Hematopoietic multipotent progenitor cell (in vitro differentiated cells): Measurements from ENCODE around the gene MRPL54. TPM values are rescaled to one million over a fixed set of nuclear protein-coding genes. Genes with fewer than 3 reads are reported as not detected.
"Not testable (repeated sequence)": the region's sequence is repeated elsewhere in the genome, so short reads cannot be mapped to it uniquely, and the experiment has no call there.

Experiments
- DNase-seq, 3 donors: peaks; one replicate each; pipeline ENCODE4 v3.0.0-alpha.2; 2011 to 2015; ENCODE audit warnings: low read depth in 2 of 3, low spot score in 2 of 3
- small RNA-seq: library from RNA; depleted of rRNA; stranded (forward); fragments of <200 nt; gene quantifications from one replicate; pipeline ENCODE3, GENCODE V24; 2012
- total RNA-seq: library from RNA; depleted of rRNA; stranded (reverse); fragments of >200 nt; gene quantifications from one replicate; pipeline ENCODE4 v1.2.3, GENCODE V29; 2012

The MRPL54 gene
- total RNA-seq, 1 donor = 42.0 TPM

DNA sequence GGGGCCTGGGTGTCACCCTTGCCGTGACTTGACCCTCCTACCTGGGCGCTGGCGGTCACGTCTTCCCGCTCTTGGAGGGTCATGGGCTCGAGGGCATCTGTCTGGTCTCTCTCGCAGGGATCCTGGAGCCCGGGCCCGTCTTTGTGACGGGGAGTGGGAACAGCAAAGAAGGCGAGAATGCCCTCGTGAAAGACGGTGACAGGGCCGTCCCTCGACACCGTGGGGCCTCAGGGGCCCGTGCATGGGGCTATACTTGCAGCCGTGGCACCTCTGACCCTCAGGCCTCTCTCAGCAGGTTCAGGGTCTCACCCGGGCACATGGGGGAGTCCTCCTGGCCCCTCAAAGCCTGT, 44.6 kb downstream of the MRPL54 start:
- no peak for DNase-seq

DNA sequence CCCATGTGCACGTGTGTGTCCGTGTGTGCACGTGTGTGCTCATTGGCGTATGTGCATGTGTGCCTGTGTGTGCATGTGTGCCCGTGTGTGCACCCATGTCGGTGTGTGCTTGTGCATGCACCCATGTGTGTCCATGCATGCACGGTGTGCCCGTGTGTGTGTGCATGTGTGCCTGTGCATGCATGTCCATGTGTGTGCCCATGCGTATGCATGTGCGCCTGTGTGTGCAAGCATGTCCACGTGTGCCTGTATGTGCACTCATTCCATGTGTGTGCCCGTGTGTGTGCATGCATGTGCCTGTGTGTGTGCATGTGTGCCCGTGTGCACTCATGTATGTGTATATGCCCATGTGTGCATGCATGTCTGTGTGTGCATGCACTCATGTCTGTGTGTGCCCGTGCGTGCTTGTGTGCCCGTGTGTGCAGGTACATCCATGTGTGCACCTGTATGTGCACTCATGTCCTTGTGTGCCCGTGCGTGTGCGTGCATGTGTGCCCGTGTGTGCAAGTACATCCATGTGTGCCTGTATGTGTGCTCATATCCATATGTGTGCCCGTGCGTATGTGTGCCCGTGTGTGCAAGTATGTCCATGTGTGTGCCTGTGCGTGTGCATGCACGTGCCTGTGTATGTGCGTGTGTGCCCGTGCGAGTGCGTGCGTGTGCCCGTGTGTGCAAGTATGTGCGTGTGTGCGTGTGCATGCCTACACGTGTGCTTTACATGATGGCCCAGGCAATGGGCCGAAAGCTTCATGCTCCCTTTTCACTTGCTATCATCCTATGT, 45.3 kb downstream of the MRPL54 start:
- no peak for DNase-seq

DNA sequence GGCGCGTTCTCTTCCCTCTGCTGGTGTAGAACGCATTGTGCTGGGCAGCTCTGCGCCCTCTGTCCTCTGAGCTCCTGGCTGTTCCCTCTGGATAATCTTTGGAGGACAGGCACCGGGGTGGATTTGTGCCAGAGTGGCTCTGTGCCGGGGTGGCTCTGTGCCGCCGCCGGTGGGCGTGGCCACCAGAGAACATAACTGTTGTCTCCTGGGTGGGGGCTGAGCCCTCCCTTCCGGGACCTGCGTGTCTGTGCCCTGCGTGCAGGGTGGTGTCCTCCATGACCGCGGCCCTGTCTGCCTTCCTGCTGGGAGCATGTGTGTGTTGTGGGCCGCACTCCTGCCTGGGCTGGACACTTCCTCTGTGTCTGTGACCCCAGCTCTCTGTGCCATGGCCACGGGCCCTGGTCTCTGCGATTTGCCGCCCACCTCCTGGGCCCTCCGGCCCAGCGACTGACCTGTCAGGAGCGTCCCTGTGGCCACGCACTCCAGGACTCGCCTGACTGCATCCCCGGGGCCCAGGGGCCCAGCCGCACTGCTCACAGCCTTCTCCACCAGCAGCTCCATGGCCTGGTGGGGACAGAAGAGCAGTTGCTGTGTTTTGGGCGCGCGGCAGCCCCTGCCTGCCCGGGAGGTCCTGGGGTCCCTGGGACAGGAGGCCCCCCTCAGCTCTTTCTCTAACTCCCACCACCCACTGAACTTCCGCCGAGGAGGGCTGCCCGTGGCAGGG, 46.1 kb downstream of the MRPL54 start:
- no peak for DNase-seq

DNA sequence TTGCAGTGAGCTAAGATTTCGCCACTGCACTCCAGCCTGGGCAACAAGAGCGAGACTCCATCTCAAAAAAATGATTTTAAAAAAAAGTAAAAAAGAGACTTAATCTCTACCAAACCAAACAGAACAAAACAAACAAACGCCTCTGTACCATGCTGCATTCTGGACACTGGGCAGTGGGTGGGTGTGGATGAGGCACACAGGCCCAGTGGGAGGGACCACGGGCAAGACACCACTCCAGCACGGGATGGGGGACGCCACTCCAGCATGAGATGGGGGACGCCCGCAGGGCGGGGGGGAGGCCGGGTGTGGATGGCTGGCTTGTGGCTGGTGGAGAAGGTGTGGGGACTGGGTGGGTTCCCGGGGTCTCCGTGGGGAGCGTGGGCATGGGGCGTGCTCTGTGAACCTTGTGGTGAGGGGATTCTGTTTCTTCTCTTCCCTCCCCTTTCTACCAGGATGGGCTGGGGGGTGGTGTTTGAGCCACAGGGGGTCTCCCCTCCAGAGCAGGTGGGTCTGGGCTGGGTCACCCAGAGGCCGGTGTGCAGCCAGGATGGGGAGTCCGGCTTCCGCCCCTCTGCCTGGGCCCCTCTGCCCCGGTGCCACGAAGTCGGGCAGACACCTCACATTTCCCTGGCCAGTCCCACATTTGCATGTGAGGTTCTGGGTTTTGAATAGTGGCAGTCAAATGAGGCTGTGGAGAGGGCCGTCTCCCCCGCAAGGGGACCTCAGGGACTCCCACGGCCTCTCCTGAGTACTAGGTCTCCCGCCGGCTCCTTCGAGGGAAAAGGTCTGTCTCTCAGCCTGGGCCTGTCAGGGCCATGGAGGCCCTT, 47.6 kb downstream of the MRPL54 start:
- DNase-seq = no peak

DNA sequence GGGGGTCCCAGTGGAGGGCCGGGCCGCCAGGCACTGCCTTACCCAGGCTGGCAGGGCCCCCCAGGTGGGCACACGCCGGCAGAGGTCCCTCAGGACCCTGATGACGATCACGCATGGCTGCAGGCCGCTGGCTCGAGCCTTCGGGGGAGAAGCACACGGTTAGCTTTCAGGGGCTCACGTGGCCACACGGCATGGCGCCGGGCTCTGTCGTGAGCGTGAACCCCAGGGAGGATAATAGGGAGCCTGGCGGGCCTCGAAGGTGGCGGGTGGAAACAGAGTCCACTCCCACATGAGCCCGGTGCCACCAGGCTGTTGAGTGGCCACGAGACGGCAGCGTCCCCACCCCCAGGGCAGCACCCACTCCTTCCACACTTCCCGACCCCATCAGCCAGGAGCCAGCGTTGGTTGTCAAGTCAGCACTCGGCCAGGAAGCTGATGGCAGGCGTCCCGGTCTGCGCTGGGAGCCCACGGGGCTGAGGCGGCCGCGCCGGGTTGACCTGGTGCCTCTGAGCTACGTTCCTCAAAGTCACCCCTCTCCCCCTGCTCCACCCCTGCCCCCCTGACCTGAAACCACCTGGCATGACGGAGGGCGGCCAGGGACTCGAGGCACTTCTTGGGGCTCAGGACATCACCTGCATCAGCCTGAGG, 48.4 kb downstream of the MRPL54 start:
- no peak for DNase-seq

DNA sequence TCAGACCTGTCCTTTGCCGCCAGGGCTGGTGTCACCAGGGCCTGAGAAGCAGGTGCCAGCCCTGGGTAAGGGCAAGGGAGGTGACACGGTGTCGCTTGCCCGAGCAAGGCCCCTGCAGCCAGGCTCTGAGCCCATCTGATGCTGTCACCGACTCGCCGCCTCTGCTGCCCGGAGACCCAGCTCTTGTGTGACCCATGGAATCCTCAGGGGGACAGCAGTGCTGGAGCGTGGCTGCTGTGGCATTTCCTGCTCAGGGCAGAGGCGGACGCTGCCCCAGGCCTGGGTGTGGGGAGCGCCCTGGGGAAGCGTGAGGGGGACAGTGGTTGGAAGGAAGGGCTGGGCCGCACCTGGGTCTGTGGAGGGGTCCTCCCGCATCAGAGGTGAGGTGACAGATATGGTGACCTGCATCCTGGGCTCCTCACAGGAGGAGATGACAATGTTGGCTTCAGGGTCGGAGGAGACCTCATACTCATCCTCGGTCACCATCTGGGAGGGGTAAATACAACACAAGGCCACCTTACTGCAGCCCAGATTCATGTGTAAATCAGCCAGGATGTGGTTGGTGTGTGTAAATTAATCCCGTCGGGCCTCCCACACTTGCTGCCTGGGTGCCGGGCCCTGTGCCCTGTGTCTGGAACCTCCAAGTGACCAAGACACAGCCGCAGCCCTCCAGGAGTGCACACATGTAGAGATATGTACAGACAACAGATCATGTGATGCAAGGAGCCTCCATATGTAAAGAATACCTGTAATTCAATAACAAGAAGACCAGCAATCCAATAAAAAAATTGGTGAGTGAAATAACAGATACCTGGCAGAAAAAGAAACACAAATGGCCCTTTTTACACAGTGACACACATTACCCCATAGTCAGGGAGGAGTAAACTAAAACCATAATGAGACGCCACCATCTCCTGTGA, 51.3 kb downstream of the MRPL54 start:
- DNase-seq = no peak

DNA sequence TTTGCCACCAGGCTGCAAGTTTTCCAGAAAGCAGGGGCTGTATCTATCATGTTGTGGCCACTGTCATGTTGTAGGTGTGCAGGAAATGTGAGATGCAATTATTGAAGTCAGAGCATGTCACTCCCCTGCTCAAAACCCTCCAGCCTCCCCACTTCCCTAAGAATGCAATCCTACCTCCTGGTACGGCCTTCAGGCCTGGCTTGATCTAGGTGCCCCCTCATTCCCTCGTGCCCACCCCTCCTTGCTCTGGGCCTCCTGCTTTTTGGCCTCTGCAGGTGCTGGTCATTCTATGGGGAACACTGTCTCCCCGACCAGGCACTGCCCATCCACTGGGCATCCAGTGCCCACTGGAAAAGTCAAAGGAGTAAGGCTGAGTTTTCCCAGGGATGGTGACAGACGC, 52.2 kb downstream of the MRPL54 start:
- no peak for DNase-seq

DNA sequence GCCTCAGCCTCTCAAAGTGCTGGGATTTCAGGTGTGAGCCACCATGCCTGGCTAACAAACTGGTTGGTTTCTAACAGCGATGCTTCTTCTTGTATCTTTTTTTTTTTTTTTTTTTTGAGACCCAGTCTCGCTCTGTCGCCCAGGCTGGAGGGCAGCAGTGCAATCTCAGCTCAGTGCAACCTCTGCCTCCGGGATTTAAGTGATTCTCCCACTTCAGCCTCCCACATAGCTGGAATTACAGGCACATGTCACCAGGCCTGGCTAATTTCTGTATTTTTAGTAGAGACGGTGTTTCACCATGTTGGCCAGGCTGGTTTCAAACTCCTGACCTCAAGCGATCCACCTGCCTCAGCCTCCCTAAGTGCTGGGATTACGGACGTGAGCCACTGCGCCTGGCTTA, 53.7 kb downstream of the MRPL54 start:
- not testable (repeated sequence) for DNase-seq

DNA sequence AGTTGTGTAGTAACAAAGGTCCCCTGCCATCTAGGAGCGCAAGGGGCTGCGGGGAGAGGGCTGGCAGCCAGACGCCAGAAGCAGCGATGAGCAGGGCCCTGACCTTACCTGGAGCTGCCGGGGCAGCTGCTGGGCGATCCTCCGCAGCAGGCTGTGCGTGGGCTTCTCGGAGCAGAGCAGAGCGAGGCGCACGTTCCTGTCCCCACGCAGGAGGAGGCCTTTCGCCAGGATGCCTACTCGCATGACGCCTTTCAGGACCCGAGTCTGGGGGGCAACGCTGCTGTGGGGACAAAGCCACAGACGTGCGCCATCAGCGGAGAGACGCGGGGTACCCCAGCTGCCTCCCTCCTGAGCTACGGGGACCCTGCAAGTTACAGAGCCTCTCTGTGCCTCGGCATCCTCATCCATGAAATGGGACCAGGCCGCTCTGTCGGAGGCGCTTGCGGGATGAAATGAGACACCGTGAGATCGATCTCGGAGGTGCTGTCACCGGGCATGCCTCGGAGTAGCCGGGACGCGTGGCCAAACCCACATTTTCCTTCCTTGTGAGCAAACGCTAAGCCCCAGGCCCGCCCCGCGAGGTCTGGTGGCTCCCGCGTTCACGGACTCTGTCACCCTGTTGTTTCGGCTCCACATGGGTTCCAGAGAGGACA, 54.2 kb downstream of the MRPL54 start:
- DNase-seq = no peak

Small RNA genes within 50 kb of the gene (small RNA-seq; reads per million reads assigned to genes)
- not detected for gene AC005777.1

Other genes starting within 250 kb of the MRPL54 start
- gene TEKTIP1, start 223.5 kb upstream of the MRPL54 start, total RNA-seq = 0.54 TPM
- 82.4 TPM for gene MFSD12, start 205.1 kb upstream of the MRPL54 start, total RNA-seq
- gene HMG20B, start 189.7 kb upstream of the MRPL54 start, total RNA-seq = 99.1 TPM
- gene GIPC3, start 177.2 kb upstream of the MRPL54 start, total RNA-seq = 2.4 TPM
- gene TBXA2R, start 155.8 kb upstream of the MRPL54 start, total RNA-seq = 1.3 TPM
- gene CACTIN, start 135.9 kb upstream of the MRPL54 start, total RNA-seq = 48.2 TPM
- gene PIP5K1C, start 62.2 kb upstream of the MRPL54 start, total RNA-seq = 23.4 TPM
- gene TJP3, start 54.3 kb upstream of the MRPL54 start, total RNA-seq = 1.1 TPM
- 36.4 TPM for gene APBA3, start 990 bp upstream of the MRPL54 start, total RNA-seq
- under 0.01 TPM for gene RAX2, start 9.5 kb downstream of the MRPL54 start, total RNA-seq
- 160 TPM for gene MATK, start 23.7 kb downstream of the MRPL54 start, total RNA-seq
- under 0.01 TPM for gene ZFR2, start 106.4 kb downstream of the MRPL54 start, total RNA-seq
- under 0.01 TPM for gene ATCAY, start 118.0 kb downstream of the MRPL54 start, total RNA-seq
- not detected for gene NMRK2, start 170.4 kb downstream of the MRPL54 start, total RNA-seq
- 61.7 TPM for gene DAPK3, start 208.4 kb downstream of the MRPL54 start, total RNA-seq
- 7,662 TPM for gene EEF2, start 222.8 kb downstream of the MRPL54 start, total RNA-seq
- gene PIAS4, start 245.1 kb downstream of the MRPL54 start, total RNA-seq = 21.8 TPM